ENCODE data around the gene ST8SIA2. TPM values are rescaled to one million over a fixed set of nuclear protein-coding genes. Genes with fewer than 3 reads are reported as not detected.

The ST8SIA2 gene
- total and polyA plus RNA-seq, 4 donors, result not detected

- Histone ChIP-seq H3K9me3 (ENCODE audit: control insufficient read depth in 4 of 4, low read length in 3 of 4) (no peaks in the 10 kb centered on the region), H3K27me3 (ENCODE audit: control insufficient read depth in 4 of 4, insufficient read depth in 4 of 4, low read length in 3 of 4) (peaks cover 0 to 9% (median 0%) of the 10 kb centered on the region in 4 donors), H3K4me1 (ENCODE audit: control insufficient read depth in 4 of 4, insufficient read depth in 4 of 4, low read length in 3 of 4) (no peaks in the 10 kb centered on the region), H3K27ac (ENCODE audit: low read depth in 1 of 2, low read length in 2 of 2) (no peak overlapping the region), H3K9ac (ENCODE audit: low read depth in 1 of 2, low read length in 2 of 2) (no peak overlapping the region), H3K36me3 (ENCODE audit: control insufficient read depth in 4 of 4, insufficient read depth in 3 of 4, low read depth in 1 of 4, low read length in 3 of 4) (no peaks in the 10 kb centered on the region), H3K4me3 (ENCODE audit: low read depth in 1 of 3, low read length in 3 of 3) (no peak overlapping the region)
- WGBS, result 75% methylated on average over 5 of the region's 5 CpGs
- DNase-seq (ENCODE audit: low spot score), result no peak
- TF ChIP-seq SP1 (IDR thresholded peaks at IDR 0.05) (no peak), ZBTB33 (IDR thresholded peaks at IDR 0.05) (no peak), GABPA (IDR thresholded peaks at IDR 0.05 in 1 of 2, conservative IDR thresholded peaks at IDR 0.05 in 1 of 2) (no peak), HNF4A (conservative IDR thresholded peaks at IDR 0.05) (no peak), TAF1 (conservative IDR thresholded peaks at IDR 0.05) (no peak), CTCF (IDR thresholded peaks at IDR 0.05; ENCODE audit: low read depth, low read length, missing input control) (no peak), REST (IDR thresholded peaks at IDR 0.05) (no peak), JUND (IDR thresholded peaks at IDR 0.05) (no peak), NR2F2 (IDR thresholded peaks at IDR 0.05) (no peak), RXRA (IDR thresholded peaks at IDR 0.05) (no peak)
These were observed 14.2 kb downstream of the ST8SIA2 start for GRCh38 chr15:92407916-92408315.

- 84% methylated on average over 5 of the region's 5 CpGs for WGBS
- Histone ChIP-seq H3K4me1 (ENCODE audit: control insufficient read depth in 4 of 4, insufficient read depth in 4 of 4, low read length in 3 of 4) (no peaks in the 10 kb centered on the region), H3K4me3 (ENCODE audit: low read depth in 1 of 3, low read length in 3 of 3) (no peak overlapping the region), H3K27me3 (ENCODE audit: control insufficient read depth in 4 of 4, insufficient read depth in 4 of 4, low read length in 3 of 4) (peaks cover 0 to 7% (median 0%) of the 10 kb centered on the region in 4 donors), H3K9me3 (ENCODE audit: control insufficient read depth in 4 of 4, low read length in 3 of 4) (no peaks in the 10 kb centered on the region), H3K36me3 (ENCODE audit: control insufficient read depth in 4 of 4, insufficient read depth in 3 of 4, low read depth in 1 of 4, low read length in 3 of 4) (no peaks in the 10 kb centered on the region), H3K9ac (ENCODE audit: low read depth in 1 of 2, low read length in 2 of 2) (no peak overlapping the region), H3K27ac (ENCODE audit: low read depth in 1 of 2, low read length in 2 of 2) (no peak overlapping the region)
- no peak for DNase-seq (ENCODE audit: low spot score)
- TF ChIP-seq RAD21 (IDR thresholded peaks at IDR 0.05), result no peak
- TF ChIP-seq NR2F2 (IDR thresholded peaks at IDR 0.05), result no peak
- TF ChIP-seq FOXA1 (IDR thresholded peaks at IDR 0.05), result no peak
- TF ChIP-seq ZBTB33 (IDR thresholded peaks at IDR 0.05), result no peak
- no peak for TF ChIP-seq YY1 (IDR thresholded peaks at IDR 0.05)
- no peak for TF ChIP-seq JUND (IDR thresholded peaks at IDR 0.05)
- no peak for TF ChIP-seq EGR1 (IDR thresholded peaks at IDR 0.05; ENCODE audit: low read depth in 2 of 2)
- no peak for TF ChIP-seq CTCF (IDR thresholded peaks at IDR 0.05; ENCODE audit: low read depth, low read length, missing input control)
- TF ChIP-seq ATF3 (IDR thresholded peaks at IDR 0.05), result no peak
- no peak for TF ChIP-seq FOXA2 (IDR thresholded peaks at IDR 0.05)
- TF ChIP-seq REST (IDR thresholded peaks at IDR 0.05), result no peak
- no peak for TF ChIP-seq TAF1 (conservative IDR thresholded peaks at IDR 0.05)
- TF ChIP-seq SP1 (IDR thresholded peaks at IDR 0.05), result no peak
These were observed 15.3 kb downstream of the ST8SIA2 start for GRCh38 chr15:92409006-92409405.
